KOPT-K1 (cell line): ENCODE measurements around the gene TRIM63.
"Not testable (repeated sequence)": the region's sequence is repeated elsewhere in the genome, so short reads cannot be mapped to it uniquely, and the experiment has no call there.

Experiments
- H3K27ac ChIP-seq: fragments of 200-600 bp; sonication (generic); 2 replicates; pipeline ENCODE4 v1.5.1; 2016; ENCODE audit warnings: antibody characterized with exemption, mild to moderate bottlenecking, low read depth, low read length; ENCODE audit not compliant: poor library complexity, severe bottlenecking
- H3K36me3 ChIP-seq: fragments of 200-600 bp; sonication (generic); 2 replicates; pipeline ENCODE4 v1.5.1; 2017; ENCODE audit warnings: antibody characterized with exemption, mild to moderate bottlenecking, low read length, moderate library complexity; ENCODE audit not compliant: insufficient read depth
- H3K9me3 ChIP-seq: fragments of 200-600 bp; sonication (generic); 2 replicates; pipeline ENCODE4 v1.5.1; 2017; ENCODE audit warnings: antibody characterized with exemption, low read length, mild to moderate bottlenecking; ENCODE audit not compliant: insufficient read depth, poor library complexity, severe bottlenecking

Gene TRIM63

DNA sequence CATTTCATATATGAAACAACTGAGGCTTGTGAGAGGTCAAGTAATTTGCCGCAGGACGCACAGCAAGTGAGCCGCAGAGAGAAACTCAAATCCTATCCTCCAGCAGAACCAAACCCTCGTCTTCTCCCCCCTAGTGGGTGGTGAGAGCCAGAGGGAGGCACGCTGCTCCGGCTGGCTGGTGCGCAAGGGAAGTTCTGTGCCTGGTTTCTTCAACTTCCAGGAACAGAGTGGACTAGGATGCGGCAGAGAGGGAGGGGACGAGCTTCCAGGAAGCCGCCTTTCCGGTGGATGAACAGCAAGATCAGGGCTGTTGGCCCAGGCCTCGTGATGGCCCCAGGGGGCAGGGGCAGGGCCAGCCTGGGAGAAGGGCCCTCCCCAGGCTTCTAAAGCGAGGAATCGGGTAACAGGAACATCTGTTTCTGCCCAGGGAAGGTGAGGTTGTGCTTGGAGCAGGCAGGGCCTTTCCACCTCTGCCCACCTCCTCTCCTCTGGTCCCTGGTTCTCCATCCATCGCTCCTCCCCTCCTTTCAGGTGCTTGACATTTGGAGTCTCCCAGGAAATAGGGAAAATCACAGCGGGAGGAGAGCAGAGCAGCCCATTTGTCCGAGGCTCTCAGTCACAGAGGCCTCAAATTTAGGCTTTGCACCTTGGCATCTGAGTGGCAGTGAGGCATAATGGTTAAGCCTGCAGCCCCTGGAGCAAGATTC lies 27.4 kb upstream of the TRIM63 start:
- no peaks in the 10 kb centered on the region for H3K9me3 ChIP-seq
- no peaks in the 10 kb centered on the region for H3K36me3 ChIP-seq
- H3K27ac ChIP-seq = no peak overlapping the region

DNA sequence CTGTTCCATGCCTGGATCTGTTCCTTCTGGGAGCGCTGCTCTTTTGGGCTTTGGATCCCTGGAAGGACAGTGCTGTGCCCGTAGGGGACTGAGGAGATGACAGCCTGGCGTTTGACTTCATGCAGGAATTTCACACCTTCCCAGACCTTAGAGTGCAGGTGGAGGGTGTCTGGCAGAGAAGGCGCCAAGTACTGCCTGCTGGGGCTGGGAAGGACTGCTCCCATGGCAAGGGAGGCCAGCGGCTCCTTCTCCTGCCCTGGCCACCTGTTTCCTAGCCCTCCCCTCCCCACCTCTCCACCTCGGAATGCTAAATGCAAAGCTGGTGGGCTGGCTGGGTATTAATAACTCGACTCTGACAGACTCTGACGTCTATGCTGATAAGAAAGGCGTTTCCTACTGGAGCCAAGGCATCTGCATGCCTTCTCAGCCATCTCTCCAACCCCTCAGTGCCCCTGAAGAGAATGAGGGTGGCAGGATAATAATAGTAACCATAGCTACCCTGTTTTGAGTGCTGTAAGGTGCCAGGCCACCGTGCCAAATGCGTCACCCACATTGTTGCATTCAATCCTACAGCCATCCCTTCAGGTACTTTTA lies 26.7 kb upstream of the TRIM63 start:
- H3K9me3 ChIP-seq = no peaks in the 10 kb centered on the region
- H3K27ac ChIP-seq = no peak overlapping the region
- no peaks in the 10 kb centered on the region for H3K36me3 ChIP-seq

DNA sequence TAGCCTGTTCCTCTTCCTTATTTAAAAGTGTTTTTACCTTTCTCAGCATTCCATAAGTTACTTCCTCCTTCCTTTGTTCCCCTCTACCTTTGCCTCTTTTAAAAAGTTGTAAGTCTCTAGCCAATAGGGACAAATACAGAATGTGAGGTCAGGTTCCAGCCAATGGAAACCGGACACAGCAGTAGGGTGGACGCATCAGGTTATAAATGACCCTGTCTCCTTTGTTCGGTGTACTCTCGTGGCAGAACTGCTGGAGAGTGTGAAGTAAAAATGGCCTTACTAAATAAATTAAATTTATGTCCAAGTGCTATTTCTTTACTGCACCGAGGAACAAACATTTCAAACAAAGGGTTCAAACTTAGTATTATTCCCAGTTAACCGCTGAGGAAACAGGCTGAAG lies 26.1 kb upstream of the TRIM63 start:
- not testable (repeated sequence) for H3K27ac ChIP-seq, H3K9me3 ChIP-seq, H3K36me3 ChIP-seq

DNA sequence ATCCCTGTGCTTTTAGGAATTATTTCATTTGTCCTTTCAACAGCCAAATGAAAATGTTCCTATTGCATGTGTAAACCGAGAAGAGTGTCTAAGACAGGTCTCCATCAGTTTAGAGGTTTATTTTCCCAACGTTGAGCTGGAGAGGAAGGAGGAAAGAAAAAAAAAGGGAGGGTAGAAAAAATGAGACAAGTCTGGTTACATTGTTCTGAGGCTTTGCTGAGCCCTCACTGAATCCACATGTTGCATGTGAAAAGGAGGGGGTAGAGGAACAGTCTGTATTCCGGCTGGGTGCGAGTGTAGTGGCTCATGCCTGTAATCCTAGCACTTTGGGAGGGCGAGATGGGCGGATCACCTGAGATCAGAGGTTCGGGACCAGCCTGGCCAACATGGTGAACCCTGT lies 25.0 kb upstream of the TRIM63 start:
- Histone ChIP-seq H3K36me3 (no peaks in the 10 kb centered on the region), H3K9me3 (no peaks in the 10 kb centered on the region), H3K27ac (no peak overlapping the region)

DNA sequence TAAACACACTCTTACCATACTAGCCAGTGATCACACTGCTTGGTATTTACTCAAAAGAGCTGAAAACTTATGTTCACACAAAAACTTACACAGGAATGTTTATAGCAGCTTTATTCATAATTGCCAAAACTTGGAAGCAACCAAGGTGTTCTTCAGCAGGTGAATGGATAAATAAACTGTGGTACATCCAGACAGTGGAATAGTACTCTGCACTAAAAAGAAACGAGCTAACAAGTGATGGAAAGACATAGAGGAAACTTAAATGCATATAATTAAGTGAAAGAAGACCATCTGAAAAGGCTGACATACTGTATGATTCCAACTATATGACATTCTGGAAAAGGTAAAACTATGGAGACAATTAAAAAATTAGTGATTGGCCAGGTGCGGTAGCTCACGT lies 23.5 kb upstream of the TRIM63 start:
- Histone ChIP-seq H3K9me3 (no peaks in the 10 kb centered on the region), H3K27ac (no peak overlapping the region), H3K36me3 (no peaks in the 10 kb centered on the region)

DNA sequence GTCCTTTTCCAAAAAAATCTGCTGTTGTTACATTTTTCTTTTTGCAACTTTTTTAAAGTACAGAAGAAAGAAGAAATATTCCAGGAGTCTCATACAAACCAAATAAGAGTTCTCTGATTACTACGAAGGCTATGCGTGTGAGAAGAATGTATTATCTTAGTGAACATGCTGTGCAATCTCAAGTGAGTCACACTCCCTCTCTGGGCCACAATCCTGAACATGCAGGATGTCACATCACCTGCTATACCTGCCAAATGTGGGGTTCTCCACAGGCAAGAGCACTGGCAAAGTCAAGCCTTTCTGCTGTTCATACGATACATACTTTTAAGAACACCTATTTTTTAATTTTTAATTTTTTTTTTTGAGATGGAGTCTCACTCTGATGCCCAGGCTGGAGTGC lies 21.7 kb upstream of the TRIM63 start:
- Histone ChIP-seq H3K9me3 (no peaks in the 10 kb centered on the region), H3K36me3 (no peaks in the 10 kb centered on the region), H3K27ac (no peak overlapping the region)

DNA sequence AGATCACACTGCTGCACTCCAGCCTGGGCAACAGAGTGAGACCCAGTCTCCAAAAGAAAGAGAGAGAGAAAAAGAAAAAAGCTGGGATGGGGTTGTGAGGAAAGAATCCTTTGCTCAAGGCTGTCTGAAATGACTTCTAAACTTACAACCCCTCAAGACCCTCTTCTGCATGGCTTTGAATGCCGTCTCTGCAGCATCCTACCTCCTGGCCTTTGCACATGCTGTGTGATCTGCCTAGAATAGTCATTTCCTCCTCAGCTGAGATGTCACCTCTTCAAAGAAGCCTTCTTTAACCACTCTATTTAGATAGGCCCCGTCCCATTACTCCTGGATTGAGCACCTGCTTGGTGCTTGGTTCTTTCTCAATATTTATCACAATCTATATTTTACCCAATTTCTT lies 17.4 kb upstream of the TRIM63 start:
- no peak overlapping the region for H3K27ac ChIP-seq
- H3K36me3 ChIP-seq = no peaks in the 10 kb centered on the region
- no peaks in the 10 kb centered on the region for H3K9me3 ChIP-seq

DNA sequence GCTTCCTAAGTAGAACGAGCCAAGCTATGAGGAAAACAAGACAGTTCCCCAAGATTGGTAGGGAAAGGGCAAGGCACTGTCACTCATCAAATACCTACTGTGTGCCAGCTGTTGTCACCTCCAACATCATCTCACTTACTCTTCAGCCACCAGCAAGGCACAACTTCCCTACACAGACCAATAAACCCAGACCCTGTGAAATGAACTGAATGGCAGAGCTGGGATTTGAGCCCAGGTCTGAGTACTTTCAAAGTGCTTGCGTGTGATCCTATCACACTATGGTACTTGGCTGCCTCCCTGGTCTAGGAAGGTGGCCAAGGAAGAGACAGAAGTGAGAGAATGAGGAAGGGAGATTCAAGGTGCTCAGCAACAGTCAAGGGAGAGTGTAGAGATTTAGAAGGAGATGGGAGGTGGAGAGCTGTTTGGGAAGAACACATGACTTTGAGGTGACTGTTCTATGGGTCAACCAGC lies 16.7 kb upstream of the TRIM63 start:
- Histone ChIP-seq H3K9me3 (no peaks in the 10 kb centered on the region), H3K27ac (no peak overlapping the region), H3K36me3 (no peaks in the 10 kb centered on the region)

DNA sequence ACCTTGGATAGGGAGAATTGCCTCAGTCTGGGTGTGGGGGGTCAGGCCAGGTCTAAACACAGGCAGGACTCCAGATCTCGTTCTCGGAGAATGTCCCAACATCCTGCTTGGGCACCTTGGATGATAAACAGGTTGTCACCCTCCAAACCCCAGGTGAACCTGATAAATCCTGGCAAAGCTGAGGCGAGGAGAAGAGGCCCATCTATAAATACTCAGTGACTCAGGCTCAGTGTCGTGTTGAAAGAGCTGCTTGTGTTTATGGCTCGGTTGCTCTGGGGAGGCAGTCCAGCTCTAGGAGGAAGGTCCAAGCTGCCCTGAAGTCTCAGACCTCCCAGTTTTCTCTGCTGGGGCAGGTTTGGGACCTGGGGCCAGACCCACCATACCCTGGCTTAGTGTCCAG lies 15.8 kb upstream of the TRIM63 start:
- H3K9me3 ChIP-seq = no peaks in the 10 kb centered on the region
- no peak overlapping the region for H3K27ac ChIP-seq

DNA sequence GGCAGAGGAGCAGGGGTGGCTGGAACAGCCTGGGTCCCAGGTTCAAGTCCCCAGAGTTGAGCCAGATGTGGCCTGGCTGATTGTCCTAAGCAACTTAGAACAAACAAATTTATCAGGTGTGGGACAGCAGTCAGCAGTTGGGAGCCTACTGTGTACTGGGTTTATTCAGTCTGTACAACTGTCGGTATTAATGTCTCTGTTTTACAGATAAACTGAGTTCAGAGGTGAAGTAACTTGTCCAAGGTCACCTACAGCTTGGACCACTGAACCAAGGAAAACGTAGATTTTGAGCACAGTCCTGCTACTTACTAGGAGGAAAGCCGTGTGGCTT lies 14.6 kb upstream of the TRIM63 start:
- Histone ChIP-seq H3K27ac (no peak overlapping the region), H3K36me3 (no peaks in the 10 kb centered on the region), H3K9me3 (no peaks in the 10 kb centered on the region)

More for the DNA sequence above, 15.8 kb upstream of the TRIM63 start:
- H3K36me3 ChIP-seq = no peaks in the 10 kb centered on the region

DNA sequence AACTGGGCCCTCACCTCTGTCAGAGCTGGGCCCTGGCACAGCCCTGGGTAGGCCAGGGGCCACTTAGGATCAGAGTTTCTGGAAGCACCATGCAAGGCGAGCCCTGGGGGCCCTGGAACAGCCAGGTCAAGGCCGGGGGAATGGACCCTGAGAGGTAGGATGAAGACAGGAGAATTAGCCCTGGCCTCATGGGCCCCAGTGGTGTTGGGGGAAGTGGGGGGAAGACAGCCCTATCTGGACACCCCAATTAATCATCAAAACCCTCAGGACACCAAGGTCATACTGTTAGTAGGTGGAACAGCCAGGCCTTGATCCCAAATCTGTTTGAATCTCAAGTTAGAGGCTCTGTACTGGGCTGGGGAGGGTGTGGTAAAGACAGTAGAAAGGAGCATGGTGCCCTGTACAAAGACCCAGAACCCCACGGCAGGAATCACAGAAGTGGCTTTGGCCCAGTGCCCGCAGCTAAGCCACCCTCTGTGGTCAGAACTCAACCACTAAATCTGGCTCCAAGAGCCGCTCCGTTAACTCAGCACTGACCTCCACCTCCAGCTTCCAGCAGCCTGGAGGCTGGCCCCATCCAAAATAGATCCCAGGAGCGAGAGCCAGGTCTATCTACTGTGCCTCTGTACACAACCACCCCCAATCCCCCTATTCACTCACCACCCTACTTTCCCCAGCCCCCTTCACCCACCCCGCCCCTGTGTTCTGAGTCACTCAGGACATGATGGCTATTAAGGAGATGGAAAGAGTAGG lies 14.0 kb upstream of the TRIM63 start:
- H3K36me3 ChIP-seq = no peaks in the 10 kb centered on the region
- no peaks in the 10 kb centered on the region for H3K9me3 ChIP-seq
- no peak overlapping the region for H3K27ac ChIP-seq

DNA sequence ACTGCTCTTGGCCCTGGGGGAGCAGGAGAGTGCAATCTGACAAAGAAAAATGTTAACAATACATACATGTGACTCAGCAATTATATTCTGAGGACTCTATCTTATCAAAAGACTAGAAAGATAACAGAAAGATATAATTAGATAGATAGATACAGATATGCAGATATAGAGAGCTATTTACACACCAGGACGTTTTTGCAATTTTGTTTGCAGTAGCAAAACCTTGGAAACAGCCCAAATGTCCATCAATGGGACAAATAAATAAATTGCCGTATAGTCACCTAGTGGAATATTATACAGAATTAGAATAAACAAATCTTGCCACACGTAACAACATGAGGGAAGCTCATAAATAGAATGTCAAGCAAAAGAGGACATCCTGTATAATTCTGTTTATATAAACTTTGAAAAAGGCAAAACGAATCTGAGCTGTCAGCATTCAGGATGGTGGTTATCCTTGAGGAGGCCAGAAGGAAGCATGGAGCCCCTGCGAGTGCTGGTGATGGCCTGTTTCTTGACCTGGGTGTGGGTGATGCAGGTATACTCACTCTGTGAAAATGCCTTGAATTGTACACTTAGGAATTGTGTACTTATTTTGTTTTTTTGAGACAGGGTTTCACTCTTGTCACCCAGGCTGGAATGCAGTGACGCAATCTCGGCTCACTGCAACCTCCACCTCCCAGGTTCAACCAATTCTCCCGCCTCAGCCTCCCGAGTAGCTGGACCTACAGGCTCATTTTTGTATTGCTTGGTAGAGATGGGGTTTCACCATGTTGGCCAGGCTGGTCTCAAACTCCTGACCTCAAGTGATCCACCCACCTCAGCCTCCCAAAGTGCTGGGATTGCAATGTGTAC lies 12.8 kb upstream of the TRIM63 start:
- H3K27ac ChIP-seq = no peak overlapping the region
- H3K36me3 ChIP-seq = no peaks in the 10 kb centered on the region
- no peaks in the 10 kb centered on the region for H3K9me3 ChIP-seq

DNA sequence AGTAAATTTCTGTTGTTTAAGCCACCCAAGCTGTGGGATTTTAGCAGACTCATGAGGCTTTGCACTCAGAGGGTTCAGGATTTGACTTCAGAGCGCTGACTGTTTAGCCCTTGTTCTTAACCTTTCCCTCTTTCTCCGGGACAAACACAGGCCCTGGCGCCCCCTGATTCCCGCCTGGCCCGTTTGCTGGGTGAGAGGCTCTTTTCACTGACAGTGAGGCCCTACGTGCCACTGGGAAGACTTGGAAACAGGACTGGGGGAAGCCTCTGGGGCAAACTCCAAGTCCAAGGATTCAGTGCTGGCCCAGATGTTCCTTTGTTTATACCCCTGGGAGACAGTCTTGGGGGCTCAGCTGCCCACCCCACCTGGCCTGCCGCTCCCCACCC lies 11.7 kb upstream of the TRIM63 start:
- no peaks in the 10 kb centered on the region for H3K36me3 ChIP-seq
- no peak overlapping the region for H3K27ac ChIP-seq
- H3K9me3 ChIP-seq = no peaks in the 10 kb centered on the region

DNA sequence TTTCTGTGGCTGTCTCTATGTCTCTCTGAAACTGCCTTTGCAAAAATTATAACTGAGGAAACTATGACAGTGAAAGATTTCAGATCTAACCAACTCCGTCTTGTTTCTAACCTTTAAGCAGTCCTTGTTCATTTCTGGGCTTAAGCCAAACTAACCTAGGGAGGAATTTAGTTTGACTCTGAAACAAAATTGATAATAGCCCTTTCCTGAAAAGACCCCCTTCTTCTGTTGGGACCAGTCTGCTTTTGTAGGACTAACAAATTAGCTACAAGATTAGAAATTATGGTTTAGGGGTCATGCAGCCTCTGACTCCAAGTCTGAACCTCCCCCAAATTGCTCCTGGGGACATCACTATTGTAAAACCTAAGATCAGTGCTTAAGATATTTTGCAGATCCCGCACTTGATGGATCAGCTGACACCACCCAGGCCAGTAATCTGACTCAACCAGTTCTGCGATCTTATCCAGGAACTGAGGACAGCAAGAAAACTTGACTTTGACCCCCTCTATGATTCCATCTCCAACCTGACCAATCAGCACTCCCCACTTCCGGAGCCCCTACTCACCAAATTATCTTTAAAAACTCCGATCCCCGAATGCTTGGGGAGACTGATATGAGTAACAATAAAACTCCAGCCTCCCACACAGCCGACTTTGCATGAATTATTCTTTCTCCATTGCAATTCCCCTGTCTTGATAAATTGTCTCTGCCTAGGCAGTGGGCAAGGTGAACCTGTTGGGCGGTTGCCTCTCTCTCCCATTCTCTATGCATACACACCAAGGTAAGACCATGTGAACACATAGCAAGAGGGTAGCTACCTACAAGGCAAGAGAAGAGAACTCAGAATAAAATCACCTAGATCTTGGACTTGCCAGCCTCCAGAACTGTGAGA lies 11.1 kb upstream of the TRIM63 start:
- Histone ChIP-seq H3K27ac (no peak overlapping the region), H3K36me3 (no peaks in the 10 kb centered on the region), H3K9me3 (no peaks in the 10 kb centered on the region)
